ENCODE results near the gene RAVER2.
"Not testable (repeated sequence)": the region's sequence is repeated elsewhere in the genome, so short reads cannot be mapped to it uniquely, and the experiment has no call there.

Gene RAVER2

DNA sequence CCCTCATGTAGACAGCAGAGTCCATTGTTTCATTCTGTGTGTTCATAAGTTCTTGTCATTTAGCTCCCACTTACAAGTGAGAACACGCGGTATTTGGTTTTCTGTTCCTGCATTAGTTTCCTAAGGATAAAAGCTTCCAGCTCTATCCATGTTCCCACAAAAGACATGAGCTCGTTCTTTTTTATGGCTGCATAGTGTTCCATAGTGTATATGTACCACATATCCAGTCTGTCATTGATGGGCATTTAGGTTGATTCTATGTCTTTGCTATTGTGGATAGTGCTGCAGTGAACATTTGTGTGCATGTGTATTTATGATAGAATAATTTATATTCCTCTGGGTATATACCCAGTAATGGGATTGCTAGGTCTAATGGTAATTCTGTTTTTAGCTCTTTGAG is 75.7 kb downstream of the RAVER2 start:
- not testable (repeated sequence) for DNase-seq

DNA sequence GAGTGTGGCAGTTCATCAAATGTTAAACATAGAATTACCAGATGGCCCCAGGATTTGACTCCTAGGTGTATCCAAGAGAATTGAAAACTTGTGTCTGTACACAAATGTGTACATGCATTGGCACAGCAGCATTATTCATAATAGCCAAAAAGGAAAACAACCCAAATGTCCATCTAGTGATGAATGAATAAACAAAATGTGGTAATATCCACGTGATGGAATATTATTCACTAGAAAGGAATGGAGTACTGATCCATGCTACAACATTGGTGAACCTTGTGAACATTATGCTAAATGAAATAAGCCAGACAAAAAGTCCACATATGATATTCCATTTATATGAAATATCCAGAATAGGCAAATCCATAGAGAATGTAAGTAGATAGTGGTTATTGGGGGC is 77.7 kb downstream of the RAVER2 start:
- no peak for DNase-seq

DNA sequence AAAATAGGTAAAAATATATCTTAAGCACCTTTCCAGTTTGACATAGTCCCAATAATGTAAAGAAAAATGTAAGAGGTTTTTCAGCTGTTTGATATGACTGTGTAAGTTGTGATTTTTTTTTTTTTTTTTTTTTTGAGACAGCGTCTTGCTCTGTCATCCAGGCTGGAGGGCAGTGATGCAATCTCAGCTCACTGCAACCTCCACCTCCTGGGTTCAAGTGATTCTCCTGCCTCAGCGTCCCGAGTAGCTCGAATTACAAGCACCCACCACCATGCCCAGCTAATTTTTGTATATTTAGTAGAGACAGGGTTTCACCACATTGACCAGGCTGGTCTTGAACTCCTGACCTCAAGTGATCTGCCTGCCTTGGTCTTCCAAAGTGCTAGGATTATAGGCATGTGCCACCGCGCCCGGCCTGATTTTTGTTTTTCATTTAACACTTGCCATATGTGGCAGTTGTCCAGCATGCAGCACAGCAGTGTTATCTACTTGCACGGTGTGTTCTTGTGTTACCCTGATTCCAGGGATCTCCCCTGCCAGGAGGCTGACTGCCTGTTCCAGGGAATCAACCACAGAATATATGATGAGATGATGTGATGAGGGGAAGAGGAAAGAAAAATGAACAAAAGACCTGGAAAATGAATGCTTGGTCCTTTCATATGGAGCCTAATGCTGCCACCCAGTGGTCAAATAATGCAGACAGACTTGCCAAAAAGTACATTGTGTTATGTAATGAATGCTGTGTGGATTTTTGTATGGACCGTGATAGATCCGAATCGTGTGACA is 79.0 kb downstream of the RAVER2 start:
- peak; percentile 77 for DNase-seq

DNA sequence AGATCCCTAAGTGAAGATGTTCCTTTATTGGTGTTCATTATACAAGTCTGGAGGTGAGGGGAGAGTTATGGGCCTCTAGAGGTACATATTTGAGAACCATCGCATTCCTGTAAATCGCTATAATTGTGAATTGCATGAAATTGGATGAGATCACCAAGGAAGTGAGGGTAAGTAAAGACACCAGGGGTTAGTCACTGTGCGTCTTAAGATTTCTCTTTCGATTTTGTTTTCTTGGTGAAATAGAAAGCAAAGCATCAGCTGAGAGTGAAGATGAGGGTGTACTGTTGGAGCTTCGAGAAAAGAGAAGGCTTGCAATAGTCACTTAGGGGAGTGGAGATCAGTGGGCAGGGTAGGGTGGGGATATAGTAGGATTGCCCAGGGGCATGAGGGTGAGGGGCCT is 82.1 kb downstream of the RAVER2 start:
- peak; percentile 20 for DNase-seq

GRCh38 chr1:64828829-64829228 is 84.0 kb downstream of the RAVER2 start:
- DNase-seq: no peak

DNA sequence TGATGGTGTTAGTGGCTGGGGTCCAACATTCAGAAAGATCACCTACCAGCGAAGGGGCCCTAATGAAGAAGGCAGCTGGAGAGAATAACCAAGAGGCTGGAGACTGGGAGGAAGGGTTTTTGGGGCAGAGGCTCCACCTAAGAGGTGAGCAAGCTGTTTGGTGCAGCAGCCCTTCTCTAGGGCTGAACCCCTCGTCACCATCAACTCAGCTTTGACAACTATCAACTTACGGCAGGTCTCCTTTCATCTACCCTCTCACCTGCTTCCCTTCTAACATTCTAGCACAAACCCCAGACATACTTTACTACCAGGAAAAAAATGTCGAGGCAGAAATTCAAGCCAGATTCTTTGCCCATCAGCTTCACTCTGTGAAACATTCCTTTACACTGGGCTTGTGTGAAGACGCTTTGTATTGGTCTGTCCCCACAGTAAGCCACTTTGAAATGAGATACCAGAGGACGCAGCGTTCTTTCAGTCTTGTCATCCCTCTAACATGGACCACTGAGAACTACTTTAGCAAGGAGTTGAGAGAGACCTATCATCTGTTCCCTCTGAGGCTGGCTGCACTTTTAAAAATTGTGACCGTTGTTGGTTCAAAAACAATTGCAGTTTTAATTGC is 84.6 kb downstream of the RAVER2 start:
- no peak for DNase-seq

DNA sequence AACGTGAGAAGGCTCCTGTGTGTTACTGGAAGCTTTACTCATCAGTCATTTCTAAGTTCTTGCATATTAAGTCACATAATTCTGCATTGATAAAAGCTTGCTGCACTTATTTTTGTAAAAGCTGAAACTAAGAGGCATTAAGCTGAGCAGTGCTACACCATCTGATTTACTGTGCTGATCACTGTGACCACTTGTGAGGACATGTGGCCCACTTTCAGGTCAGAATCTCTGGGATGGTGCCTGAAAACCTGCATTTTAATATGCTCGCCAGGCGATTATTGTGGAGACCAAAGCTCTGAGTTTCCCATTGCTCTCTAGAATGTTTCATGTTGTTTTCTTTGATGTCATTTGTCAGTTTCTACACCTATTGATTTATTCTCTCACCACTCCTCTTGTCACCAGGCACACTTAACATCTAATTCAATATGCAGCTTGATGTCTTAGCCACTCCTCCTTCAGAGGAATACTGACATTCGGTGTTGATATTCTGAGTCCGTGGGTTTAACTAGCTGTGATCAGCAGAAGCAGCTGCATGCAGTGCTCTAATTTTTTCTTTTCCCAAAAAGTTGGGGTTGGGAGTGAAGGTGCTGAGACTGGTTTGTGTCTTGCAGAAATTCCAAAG is 85.3 kb downstream of the RAVER2 start:
- no peak for DNase-seq

DNA sequence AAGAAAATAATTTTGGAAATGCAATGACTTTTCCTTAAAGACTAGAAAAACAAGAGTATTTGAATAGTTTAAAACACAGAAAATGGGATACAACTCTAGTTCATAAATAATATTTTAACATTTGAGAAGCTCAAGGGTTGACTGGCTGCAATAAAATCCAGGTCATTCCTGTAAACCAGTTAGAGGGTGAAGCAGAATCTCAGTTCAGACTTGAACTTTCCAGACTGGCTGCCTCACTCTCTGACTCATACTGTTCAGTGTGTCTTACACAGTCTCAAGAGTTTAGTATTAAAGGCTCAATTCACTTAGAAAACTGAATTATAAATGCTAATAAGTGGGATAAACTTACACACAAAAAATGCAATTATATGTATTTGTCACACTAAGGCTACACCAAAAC is 89.9 kb downstream of the RAVER2 start:
- DNase-seq: peak; percentile 42

- no peak for DNase-seq
Measured at GRCh38 chr1:64836802-64837201, 91.9 kb downstream of the RAVER2 start.

DNA sequence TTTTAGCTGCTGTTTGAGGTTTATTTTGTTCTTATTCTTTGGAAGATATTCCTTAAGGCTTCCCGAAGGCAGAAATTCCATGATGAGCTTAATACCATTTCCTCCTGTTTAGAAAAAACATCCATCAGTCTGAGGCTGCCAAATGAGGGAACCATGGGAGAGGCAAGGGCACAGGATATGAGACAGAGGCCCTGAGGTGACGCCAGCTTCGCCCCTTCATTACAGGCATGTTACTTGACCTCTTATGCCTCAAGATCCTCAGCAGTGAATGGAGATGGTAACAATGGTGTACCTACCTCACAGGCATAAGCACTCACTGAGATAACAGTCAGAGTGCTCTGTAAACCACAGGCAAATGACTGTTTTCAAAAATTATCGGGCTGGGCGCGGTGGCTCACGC is 93.6 kb downstream of the RAVER2 start:
- no peak for DNase-seq

DNA sequence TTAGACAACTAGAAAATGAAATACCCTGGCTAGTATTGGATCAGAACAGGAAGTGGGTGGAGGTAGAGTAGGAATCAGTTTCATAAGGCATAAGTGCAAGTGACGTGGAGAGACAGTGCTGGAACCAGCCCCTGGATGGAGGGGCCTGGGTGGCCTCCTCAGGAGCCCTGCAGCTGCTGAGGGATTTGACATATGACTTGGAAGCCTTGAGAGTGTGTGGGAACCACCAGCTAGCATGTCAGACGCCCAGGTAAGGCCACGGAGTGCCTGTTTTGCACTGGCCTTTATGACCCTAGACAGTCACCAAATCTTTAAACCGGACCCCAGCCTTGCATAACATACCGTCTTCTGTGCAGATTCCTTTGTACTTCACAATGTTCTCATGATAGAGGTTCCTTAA is 94.4 kb downstream of the RAVER2 start:
- no peak for DNase-seq

GRCh38 chr1:64839732-64840405 is 95.0 kb downstream of the RAVER2 start:
- DNase-seq: no peak

- DNase-seq: no peak
Measured at GRCh38 chr1:64841330-64842065, 96.6 kb downstream of the RAVER2 start.

- DNase-seq: no peak
Measured at GRCh38 chr1:64842224-64842623, 97.3 kb downstream of the RAVER2 start.

- no peak for DNase-seq
Measured at GRCh38 chr1:64843675-64844074, 98.8 kb downstream of the RAVER2 start.

GRCh38 chr1:64844175-64844574 is 99.3 kb downstream of the RAVER2 start:
- DNase-seq: no peak

GRCh38 chr1:64844609-64845008 is 99.7 kb downstream of the RAVER2 start:
- DNase-seq: no peak

DNA sequence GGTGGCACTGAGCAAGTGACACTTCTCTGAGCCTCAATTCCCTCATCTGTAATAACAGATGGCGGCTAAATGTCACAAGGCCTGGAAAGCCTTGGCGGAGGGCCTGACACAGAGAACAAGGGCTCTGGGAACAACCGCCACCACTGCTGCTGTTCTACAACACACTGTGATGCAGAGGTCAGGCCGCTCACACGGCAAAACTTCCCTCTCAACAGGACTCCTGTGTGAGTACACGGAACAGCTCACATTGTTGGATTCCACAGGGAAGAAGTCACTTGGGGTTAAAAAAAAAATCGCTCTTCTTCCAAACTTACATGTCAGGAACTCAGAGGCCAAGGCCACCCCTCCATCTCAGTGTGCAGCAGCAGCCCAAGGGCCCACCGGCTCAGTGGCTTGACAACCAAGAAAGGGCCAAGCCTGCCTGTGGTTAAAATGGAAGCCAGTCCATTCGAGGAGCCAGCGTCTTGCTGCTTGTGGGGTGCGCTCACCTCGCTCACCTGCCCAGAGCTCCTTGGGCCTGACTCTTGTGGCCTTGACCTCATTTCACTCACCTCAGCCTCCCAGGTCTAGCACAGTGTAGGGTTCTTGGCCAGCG is 101.1 kb downstream of the RAVER2 start:
- no peak for DNase-seq

- DNase-seq: no peak
Measured at GRCh38 chr1:64846573-64847430, 101.9 kb downstream of the RAVER2 start.

- no peak for DNase-seq
Measured at GRCh38 chr1:64847666-64848065, 102.8 kb downstream of the RAVER2 start.

- DNase-seq: no peak
Measured at GRCh38 chr1:64848136-64848535, 103.3 kb downstream of the RAVER2 start.

DNA sequence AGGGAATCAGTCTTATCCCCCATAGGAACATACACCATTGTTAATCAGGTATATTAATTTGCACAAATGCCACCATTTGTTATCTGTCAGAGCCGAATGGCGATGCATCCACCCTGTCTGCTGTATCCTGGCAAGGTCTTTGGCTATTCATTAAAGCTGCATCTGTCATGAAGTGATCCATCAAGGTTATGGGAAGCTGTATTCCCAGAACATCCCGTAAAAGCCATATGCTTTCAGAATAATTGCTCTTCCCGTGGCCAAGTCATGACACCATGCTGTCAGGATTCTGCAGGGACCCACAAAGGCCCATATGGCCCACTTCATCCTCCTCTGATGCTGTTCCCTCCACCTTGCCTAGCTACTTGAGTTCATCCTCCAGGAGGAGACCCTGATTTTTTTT is 103.9 kb downstream of the RAVER2 start:
- DNase-seq: no peak
